AG09319 (cell line): ENCODE data around the gene WFIKKN2.
A peak's percentile ranks its signal among the peaks of the same experiment; 100 is the strongest.

Source experiments
- DNase-seq: peaks from one replicate; pipeline ENCODE4 v3.0.0-alpha.2; 2010; ENCODE audit warnings: low read depth; ENCODE audit errors: extremely low read depth
- TF ChIP-seq, protein P1 (sequence below): IDR thresholded peaks from 2 replicates; pipeline ENCODE4 v1.5.1; 2011; ENCODE audit warnings: low read depth, mild to moderate bottlenecking, inconsistent platforms, low read length, moderate library complexity

Gene WFIKKN2

DNA sequence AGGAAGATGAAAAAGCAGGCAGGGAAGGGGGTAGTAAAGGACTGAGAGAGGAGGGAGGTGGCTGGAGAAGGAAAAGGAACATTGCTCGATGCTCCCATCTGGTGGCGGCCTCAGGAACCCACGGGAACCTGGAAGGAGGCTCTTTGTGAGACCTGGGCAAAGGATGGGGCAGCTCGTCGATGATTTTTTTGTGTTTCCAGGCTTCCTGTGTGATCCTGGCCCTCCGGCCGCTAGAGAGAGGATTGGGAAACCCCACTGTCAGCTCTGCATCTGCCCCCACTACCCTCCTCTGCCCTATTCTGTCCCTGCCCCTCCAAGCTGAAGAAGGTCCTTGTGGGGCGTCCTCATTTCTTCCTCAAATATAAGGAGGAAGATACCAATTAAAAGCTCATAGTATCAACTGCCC lies 6.6 kb downstream of the WFIKKN2 start:
- no peak for DNase-seq
- TF ChIP-seq, protein P1, sequence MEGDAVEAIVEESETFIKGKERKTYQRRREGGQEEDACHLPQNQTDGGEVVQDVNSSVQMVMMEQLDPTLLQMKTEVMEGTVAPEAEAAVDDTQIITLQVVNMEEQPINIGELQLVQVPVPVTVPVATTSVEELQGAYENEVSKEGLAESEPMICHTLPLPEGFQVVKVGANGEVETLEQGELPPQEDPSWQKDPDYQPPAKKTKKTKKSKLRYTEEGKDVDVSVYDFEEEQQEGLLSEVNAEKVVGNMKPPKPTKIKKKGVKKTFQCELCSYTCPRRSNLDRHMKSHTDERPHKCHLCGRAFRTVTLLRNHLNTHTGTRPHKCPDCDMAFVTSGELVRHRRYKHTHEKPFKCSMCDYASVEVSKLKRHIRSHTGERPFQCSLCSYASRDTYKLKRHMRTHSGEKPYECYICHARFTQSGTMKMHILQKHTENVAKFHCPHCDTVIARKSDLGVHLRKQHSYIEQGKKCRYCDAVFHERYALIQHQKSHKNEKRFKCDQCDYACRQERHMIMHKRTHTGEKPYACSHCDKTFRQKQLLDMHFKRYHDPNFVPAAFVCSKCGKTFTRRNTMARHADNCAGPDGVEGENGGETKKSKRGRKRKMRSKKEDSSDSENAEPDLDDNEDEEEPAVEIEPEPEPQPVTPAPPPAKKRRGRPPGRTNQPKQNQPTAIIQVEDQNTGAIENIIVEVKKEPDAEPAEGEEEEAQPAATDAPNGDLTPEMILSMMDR, result peak; percentile 85

DNA sequence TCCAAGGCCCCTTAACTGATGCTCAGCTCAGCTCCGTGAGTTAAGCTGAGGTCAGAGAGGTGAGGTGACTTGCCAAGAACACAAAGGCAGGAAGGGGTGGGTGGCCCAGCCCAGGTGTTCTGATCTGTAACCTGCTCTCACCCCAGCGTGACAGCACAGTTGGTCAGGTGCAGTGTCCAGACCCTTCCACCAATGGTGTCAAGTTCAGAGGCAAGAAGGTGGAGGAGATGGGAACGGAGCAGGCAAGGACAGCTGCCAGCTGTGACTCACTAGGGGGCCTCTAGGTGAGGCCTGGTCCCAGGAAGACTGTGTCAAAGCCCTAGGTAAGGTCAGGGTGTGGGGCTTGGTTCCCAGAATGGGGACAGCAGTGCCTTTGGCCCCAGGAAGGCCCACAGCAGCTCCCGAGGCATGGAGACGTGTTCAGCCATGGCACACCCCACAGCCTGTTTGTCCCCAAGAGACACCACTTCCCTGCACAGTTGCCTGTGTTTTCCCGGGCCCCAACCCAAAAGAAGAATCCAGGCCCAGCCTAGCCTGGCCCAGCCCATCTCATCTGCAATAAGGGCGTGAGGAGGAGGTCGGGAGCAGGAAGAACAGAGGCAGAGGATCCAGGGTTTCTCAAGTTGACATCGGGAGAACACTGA lies 7.2 kb downstream of the WFIKKN2 start:
- TF ChIP-seq, protein P1, result no peak
- DNase-seq, result no peak

GRCh38 chr17:50843150-50843905 lies 7.9 kb downstream of the WFIKKN2 start:
- TF ChIP-seq, protein P1, result no peak
- no peak for DNase-seq

GRCh38 chr17:50844117-50844700 lies 8.8 kb downstream of the WFIKKN2 start:
- TF ChIP-seq, protein P1, result no peak
- no peak for DNase-seq

DNA sequence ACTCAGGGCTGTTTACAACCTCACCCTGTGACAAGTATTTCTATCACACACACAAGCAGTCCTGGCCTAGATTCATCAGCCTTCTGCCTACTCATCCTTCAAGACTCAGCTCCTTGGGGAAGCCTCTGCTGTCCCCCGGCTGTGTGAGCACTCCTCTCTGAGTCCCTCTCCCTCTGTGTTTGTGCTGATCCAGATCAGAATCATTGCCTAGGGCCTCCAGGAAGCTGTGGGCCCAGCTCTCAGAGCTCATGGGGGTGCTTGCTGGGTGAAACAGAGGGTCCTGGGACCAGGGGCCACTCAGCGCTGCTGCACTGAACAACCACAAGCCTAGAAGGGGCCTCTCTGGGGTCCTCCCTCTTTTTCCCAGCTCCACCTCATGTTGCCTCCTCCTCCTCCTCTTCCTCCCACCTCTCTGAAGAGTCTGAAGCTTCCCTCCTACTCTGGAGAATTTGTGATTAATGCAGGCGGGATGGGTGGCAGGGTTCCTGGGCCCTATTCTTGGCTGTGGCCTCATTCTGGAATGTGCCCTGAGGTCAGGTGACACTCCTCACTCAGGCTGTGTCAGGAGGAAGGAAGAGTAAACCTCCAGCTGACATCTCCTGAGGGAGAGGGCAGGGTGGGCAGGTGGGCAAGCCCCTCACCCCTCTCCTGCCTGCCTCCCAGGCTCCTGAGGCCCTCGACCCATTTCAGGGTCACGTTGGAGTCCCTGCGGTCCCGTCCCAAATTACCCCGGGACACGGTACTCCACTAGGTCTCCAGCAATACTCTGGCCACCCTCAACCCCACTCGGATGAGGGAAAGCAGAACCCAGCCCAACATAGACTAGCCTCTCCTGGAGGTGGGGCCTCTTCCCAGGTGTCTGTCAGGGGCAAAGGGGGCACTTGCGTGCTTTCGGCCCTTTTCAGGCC lies 10.1 kb downstream of the WFIKKN2 start:
- TF ChIP-seq, protein P1, result no peak
- DNase-seq, result no peak

DNA sequence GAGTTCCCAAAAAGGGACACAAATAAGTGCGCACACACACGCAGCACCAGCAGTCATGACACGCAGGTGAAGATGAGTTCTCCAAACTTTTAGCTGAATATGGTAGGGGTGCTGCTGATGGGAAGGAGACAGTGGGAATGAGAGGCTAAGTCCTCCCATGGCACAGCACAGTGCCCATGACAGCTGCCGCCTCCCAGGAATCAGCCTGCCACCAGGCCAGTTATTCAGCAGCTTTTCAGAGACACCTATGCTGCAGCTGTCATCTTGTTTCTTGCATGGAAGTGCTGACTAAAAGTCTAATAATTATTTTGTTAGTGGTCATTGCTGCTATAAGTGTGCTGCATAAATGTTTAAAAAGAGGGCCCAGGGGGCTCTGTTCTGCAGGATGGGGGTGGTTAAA lies 12.2 kb downstream of the WFIKKN2 start:
- TF ChIP-seq, protein P1, result no peak
- no peak for DNase-seq
